A549 (cell line): ENCODE results near the gene SCRN1. TPM values are rescaled to one million over a fixed set of nuclear protein-coding genes. Genes with fewer than 3 reads are reported as not detected.

Experiments used
- ATAC-seq, 2 experiments: fragments of 200-7000 bp in 1 of 2; fragments of >200 bp in 1 of 2; cut with Nextera tagmentation in 1 of 2; cut with Tn5 transposase in 1 of 2; 3 replicates each; pipeline versions ENCODE4 v1.8.0 to v1.9.1; 2018 to 2020; ENCODE audit warnings: mild to moderate bottlenecking in 1 of 2, moderate library complexity in 1 of 2
- CTCF ChIA-PET: fragments of 300-600 bp; sonication (Branson Sonifier 250); formaldehyde crosslinking; extraction: SDS; loops from one replicate; lab custom pipeline; 2021; ENCODE audit warnings: antibody characterized with exemption, inconsistent platforms; lab: Yijun Ruan, JAX
- POLR2A ChIA-PET: fragments of 350-600 bp; formaldehyde crosslinking; extraction: SDS; loops from one replicate; lab custom pipeline; 2021; ENCODE audit warnings: antibody characterized with exemption, inconsistent platforms; lab: Yijun Ruan, JAX
- DNase-seq, 2 experiments: peaks; one replicate each; pipeline versions ENCODE4 v3.0.0 to v3.0.0-alpha.2; 2011 to 2016; ENCODE audit warnings: low read depth in 1 of 2, low spot score in 1 of 2
- FAIRE-seq: peaks from 2 replicates; lab custom pipeline; 2011; peaks lifted over from hg19 to GRCh38; lab: Jason Lieb, UNC
- H3K27ac ChIP-seq, 2 experiments: fragments of >200 bp; sonication (Bioruptor Twin); formaldehyde crosslinking; 3 replicates each; pipeline ENCODE4 v1.5.1; 2016 to 2017
- H3K4me1 ChIP-seq: fragments of >200 bp; sonication (Bioruptor Twin); formaldehyde crosslinking; 3 replicates; pipeline ENCODE4 v1.6.1; 2016
- H3K4me2 ChIP-seq: fragments of >200 bp; sonication (Bioruptor Twin); formaldehyde crosslinking; 3 replicates; pipeline ENCODE4 v1.6.1; 2016
- H3K4me3 ChIP-seq: fragments of >200 bp; sonication (Bioruptor Twin); formaldehyde crosslinking; 3 replicates; pipeline ENCODE4 v1.5.1; 2016
- H3K9me3 ChIP-seq: fragments of >200 bp; sonication (Bioruptor Twin); formaldehyde crosslinking; 3 replicates; pipeline ENCODE4 v1.6.1; 2016
- CBX2 ChIP-seq: fragments of 200-600 bp; sonication (generic); IDR thresholded peaks from 2 replicates; pipeline ENCODE4 v1.6.1; 2016; ENCODE audit warnings: low read depth, mild to moderate bottlenecking, borderline replicate concordance
- CEBPB ChIP-seq, 2 experiments: fragments of >200 bp in 1 of 2; sonication (Bioruptor Twin) in 1 of 2; formaldehyde crosslinking in 1 of 2; IDR thresholded peaks; 2 replicates each; pipeline ENCODE4 v1.6.1; 2012 to 2016
- EHF ChIP-seq: fragments of 250-450 bp; sonication (Bioruptor Pico); IDR thresholded peaks from 2 replicates; pipeline ENCODE4 v1.5.0; 2020; ENCODE audit warnings: mild to moderate bottlenecking
- FOSL2 ChIP-seq, 2 experiments: fragments of 450-650 bp in 1 of 2; fragments of >200 bp in 1 of 2; sonication (Bioruptor Twin) in 1 of 2; formaldehyde crosslinking; IDR thresholded peaks; 2 replicates each; pipeline versions ENCODE4 v1.5.0 to v1.6.1; 2016 to 2020; ENCODE audit warnings: mild to moderate bottlenecking in 1 of 2, moderate library complexity in 1 of 2
- GATA3 ChIP-seq: IDR thresholded peaks from 2 replicates; pipeline ENCODE4 v1.6.1; 2012; ENCODE audit warnings: borderline replicate concordance
- JUN ChIP-seq, 2 experiments: fragments of >200 bp; sonication (Bioruptor Twin); formaldehyde crosslinking; IDR thresholded peaks; 2 replicates in 1 of 2; 3 replicates in 1 of 2; pipeline ENCODE4 v1.6.1; 2016 to 2017
- MAFK ChIP-seq: fragments of 450-650 bp; IDR thresholded peaks from 2 replicates; pipeline ENCODE4 v1.6.1; 2014; ENCODE audit not compliant: partially characterized antibody
- MAZ ChIP-seq: fragments of 150-350 bp; IDR thresholded peaks from 2 replicates; pipeline ENCODE4 v1.6.1; 2014; ENCODE audit warnings: antibody characterized with exemption, low read depth, low read length, borderline replicate concordance
- MYC ChIP-seq: IDR thresholded peaks from 2 replicates; pipeline ENCODE4 v1.6.1; 2012; ENCODE audit warnings: mild to moderate bottlenecking, inconsistent platforms, low read length, improper control_type of control experiment, borderline replicate concordance
- PHF8 ChIP-seq: fragments of 200-600 bp; sonication (generic); IDR thresholded peaks from 2 replicates; pipeline ENCODE4 v1.6.1; 2016; ENCODE audit warnings: low read depth, mild to moderate bottlenecking, antibody characterized with exemption, moderate library complexity, borderline replicate concordance
- POLR2AphosphoS2 ChIP-seq: conservative IDR thresholded peaks from 2 replicates; pipeline ENCODE4 v1.6.1; 2012; ENCODE audit warnings: low read length, improper control_type of control experiment, inconsistent platforms
- RFX5 ChIP-seq: fragments of 450-650 bp; IDR thresholded peaks from 2 replicates; pipeline ENCODE4 v1.7.1; 2014; ENCODE audit warnings: antibody characterized with exemption, mild to moderate bottlenecking, moderate library complexity
- SMC3 ChIP-seq: fragments of >200 bp; sonication (Bioruptor Twin); formaldehyde crosslinking; IDR thresholded peaks from 3 replicates; pipeline ENCODE4 v1.6.1; 2018; ENCODE audit warnings: inconsistent platforms
- ZFP36 ChIP-seq: fragments of 450-650 bp; IDR thresholded peaks from 2 replicates; pipeline ENCODE4 v1.6.1; 2014; ENCODE audit warnings: borderline replicate concordance; ENCODE audit not compliant: partially characterized antibody
- WGBS: methylation state at CpG from one replicate; pipeline ENCODE4 v1.1.6; 2017; ENCODE audit errors: missing lambda C conversion rate; 5-methylcytosine and 5-hydroxymethylcytosine counted together
- polyA plus RNA-seq, 4 experiments: library from polyadenylated mRNA; depleted of rRNA in 3 of 4; stranded (reverse); fragments of >200 nt; fragmentation: RNase III in 1 of 4; extraction: RNeasy Plus Mini Kit Qiagen cat#74134 plus additional on column Dnase treatment in 1 of 4; gene quantifications; 2 replicates in 3 of 4; 3 replicates in 1 of 4; pipeline ENCODE4 v1.2.3, GENCODE V29; 2011 to 2017
- TF ChIP-seq, protein P1 (sequence below): IDR thresholded peaks from 2 replicates; pipeline ENCODE4 v1.6.1; 2012
- TF ChIP-seq, protein P2 (sequence below): IDR thresholded peaks from 2 replicates; pipeline ENCODE4 v1.6.1; 2012
- TF ChIP-seq, protein P3 (sequence below): fragments of 250-450 bp; sonication (Bioruptor Pico); IDR thresholded peaks from 2 replicates; pipeline ENCODE4 v1.5.0; 2021; ENCODE audit warnings: mild to moderate bottlenecking, moderate library complexity, borderline replicate concordance
- TF ChIP-seq, protein P4 (sequence below): IDR thresholded peaks from 2 replicates; pipeline ENCODE4 v1.6.1; 2012; ENCODE audit warnings: low read depth, borderline replicate concordance
- TF ChIP-seq, protein P5 (sequence below): fragments of 450-650 bp; IDR thresholded peaks from 2 replicates; pipeline ENCODE4 v1.6.1; 2014; ENCODE audit warnings: antibody characterized with exemption

SCRN1 gene
- polyA plus RNA-seq, 2 of the 4 experiments (the other 2 are of a cell fraction): 49.7 to 88.9 TPM

DNA sequence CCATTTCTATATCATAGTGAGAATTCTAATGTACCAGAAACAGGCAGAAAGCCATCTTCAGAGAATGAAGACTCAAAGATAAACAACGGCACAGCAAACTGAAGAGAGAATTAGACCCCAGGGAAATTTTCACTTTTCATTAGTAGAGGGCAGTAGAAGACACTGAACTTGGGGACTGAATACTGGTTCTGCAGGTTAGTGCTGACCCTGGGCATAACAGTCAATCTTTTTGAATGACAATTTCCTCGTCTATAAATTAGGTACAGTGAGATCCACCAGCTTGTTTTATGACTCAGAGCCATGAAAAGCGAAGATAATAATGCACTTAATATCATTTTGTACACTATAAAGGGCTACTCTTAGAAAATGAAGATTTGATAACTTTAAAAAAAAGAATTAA, 23.2 kb upstream of the SCRN1 start:
- ChIA-PET CTCF (interaction anchor here (1.2 kb wide), 1 partner anchor 11 kb away, joined by 3 read pairs; no protein-coding TSS in a partner anchor), POLR2A (no interaction called here)
- no peak overlapping the region for H3K4me2 ChIP-seq
- no peak overlapping the region for H3K27ac ChIP-seq
- no peaks in the 10 kb centered on the region for H3K9me3 ChIP-seq
- no peaks in the 10 kb centered on the region for H3K4me1 ChIP-seq
- WGBS: 88% methylated on average over 3 of the region's 3 CpGs
- no peak for TF ChIP-seq POLR2AphosphoS2
- TF ChIP-seq ZFP36: no peak
- no peak for TF ChIP-seq EHF (CRISPR knock-in tag)
- TF ChIP-seq, protein P1, sequence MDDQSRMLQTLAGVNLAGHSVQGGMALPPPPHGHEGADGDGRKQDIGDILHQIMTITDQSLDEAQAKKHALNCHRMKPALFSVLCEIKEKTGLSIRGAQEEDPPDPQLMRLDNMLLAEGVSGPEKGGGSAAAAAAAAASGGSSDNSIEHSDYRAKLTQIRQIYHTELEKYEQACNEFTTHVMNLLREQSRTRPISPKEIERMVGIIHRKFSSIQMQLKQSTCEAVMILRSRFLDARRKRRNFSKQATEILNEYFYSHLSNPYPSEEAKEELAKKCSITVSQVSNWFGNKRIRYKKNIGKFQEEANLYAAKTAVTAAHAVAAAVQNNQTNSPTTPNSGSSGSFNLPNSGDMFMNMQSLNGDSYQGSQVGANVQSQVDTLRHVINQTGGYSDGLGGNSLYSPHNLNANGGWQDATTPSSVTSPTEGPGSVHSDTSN: no peak
- TF ChIP-seq RFX5: no peak
- no peak for TF ChIP-seq MAFK
- TF ChIP-seq, protein P2, sequence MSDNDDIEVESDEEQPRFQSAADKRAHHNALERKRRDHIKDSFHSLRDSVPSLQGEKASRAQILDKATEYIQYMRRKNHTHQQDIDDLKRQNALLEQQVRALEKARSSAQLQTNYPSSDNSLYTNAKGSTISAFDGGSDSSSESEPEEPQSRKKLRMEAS: no peak
- TF ChIP-seq, protein P3, sequence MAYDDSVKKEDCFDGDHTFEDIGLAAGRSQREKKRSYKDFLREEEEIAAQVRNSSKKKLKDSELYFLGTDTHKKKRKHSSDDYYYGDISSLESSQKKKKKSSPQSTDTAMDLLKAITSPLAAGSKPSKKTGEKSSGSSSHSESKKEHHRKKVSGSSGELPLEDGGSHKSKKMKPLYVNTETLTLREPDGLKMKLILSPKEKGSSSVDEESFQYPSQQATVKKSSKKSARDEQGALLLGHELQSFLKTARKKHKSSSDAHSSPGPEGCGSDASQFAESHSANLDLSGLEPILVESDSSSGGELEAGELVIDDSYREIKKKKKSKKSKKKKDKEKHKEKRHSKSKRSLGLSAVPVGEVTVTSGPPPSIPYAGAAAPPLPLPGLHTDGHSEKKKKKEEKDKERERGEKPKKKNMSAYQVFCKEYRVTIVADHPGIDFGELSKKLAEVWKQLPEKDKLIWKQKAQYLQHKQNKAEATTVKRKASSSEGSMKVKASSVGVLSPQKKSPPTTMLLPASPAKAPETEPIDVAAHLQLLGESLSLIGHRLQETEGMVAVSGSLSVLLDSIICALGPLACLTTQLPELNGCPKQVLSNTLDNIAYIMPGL (CRISPR knock-in tag): no peak
- no peak for TF ChIP-seq CEBPB (IDR thresholded peaks at IDR 0.05)
- TF ChIP-seq JUN (IDR thresholded peaks at IDR 0.05): no peak
- TF ChIP-seq, protein P4, sequence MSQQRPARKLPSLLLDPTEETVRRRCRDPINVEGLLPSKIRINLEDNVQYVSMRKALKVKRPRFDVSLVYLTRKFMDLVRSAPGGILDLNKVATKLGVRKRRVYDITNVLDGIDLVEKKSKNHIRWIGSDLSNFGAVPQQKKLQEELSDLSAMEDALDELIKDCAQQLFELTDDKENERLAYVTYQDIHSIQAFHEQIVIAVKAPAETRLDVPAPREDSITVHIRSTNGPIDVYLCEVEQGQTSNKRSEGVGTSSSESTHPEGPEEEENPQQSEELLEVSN: no peak
- TF ChIP-seq, protein P5, sequence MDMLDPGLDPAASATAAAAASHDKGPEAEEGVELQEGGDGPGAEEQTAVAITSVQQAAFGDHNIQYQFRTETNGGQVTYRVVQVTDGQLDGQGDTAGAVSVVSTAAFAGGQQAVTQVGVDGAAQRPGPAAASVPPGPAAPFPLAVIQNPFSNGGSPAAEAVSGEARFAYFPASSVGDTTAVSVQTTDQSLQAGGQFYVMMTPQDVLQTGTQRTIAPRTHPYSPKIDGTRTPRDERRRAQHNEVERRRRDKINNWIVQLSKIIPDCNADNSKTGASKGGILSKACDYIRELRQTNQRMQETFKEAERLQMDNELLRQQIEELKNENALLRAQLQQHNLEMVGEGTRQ: no peak
- no peak for TF ChIP-seq SMC3
- no peak for TF ChIP-seq CBX2
- H3K4me3 ChIP-seq: no peak overlapping the region
- no peak for ATAC-seq
- no peak for DNase-seq
- FAIRE-seq: no peak

DNA sequence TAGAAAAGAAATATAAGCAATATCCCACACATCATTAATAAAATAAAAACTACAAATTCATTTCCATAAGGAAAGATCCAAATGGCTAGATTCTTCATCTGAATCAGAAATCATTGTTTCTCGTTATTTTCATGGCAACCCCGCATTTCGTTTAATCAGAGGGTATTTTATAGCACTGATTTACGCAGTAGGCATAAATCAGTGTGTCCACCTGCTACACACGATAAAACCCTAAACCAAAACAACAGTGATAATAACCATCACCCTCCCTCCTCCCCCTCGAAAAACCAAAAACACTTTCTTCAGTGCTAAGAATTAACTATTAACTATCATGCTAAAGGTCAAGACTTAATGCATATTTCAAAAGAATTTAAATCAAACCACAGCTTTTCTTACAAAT, 20.4 kb upstream of the SCRN1 start:
- ChIA-PET POLR2A (interaction anchor here (0.6 kb wide), 1 partner anchor 18 kb away, joined by 3 read pairs; no protein-coding TSS in a partner anchor), CTCF (interaction anchor here (0.6 to 0.8 kb wide), 2 partner anchors 13 to 258 kb away, joined by 3 to 4 read pairs; no protein-coding TSS in a partner anchor)
- TF ChIP-seq MYC (no peak), GATA3 (no peak), PHF8 (no peak)
- TF ChIP-seq, protein P2: no peak
- FAIRE-seq: no peak
- ATAC-seq: no peak
- Histone ChIP-seq H3K4me2 (no peak overlapping the region), H3K9me3 (no peaks in the 10 kb centered on the region), H3K4me3 (no peak overlapping the region), H3K4me1 (no peaks in the 10 kb centered on the region), H3K27ac (no peak overlapping the region)
- 89% methylated on average over 6 of the region's 6 CpGs for WGBS
- DNase-seq: no peak

DNA sequence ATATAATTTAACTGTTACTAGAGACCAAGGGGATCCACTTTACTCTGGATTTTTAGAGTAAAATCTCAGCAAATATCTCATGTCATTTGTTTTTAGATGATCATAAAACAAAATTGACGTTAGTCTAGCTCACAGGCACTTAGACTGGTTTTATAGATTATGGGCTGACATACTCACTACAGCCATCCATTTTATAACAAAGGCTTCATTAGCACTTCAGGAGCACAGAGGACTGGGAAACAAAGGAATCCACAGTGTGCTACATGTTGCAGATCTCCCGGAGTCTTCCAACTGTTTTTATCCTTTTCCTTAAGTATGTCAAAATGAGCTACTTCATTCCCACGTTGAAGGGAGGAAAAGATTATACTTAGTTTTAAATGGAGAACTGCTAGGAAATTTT, 15.9 kb upstream of the SCRN1 start:
- POLR2A ChIA-PET: no interaction called here

More for the DNA sequence above, 15.9 kb upstream of the SCRN1 start:
- TF ChIP-seq MAZ: no peak
- TF ChIP-seq FOSL2 (IDR thresholded peaks at IDR 0.05): no peak
- no peak for TF ChIP-seq FOSL2 (CRISPR knock-in tag; IDR thresholded peaks at IDR 0.05)
- TF ChIP-seq, all 56 proteins: peak for 0
- 55% methylated on average over 3 of the region's 3 CpGs for WGBS
- no peaks in the 10 kb centered on the region for H3K9me3 ChIP-seq
- DNase-seq (no peak), ATAC-seq (no peak), FAIRE-seq (no peak)
- H3K4me3 ChIP-seq: no peak overlapping the region
- no peak overlapping the region for H3K4me2 ChIP-seq
- no peaks in the 10 kb centered on the region for H3K4me1 ChIP-seq
- no peak overlapping the region for H3K27ac ChIP-seq
- CTCF ChIA-PET: no interaction called here
